Superior temporal gyrus (tissue), 1 donor: Measurements from ENCODE around the gene BLVRB.

ENCODE experiments used
- DNase-seq: peaks from one replicate; pipeline ENCODE4 v3.0.0-alpha.2; 2016; ENCODE audit errors: extremely low spot score

BLVRB gene

DNA sequence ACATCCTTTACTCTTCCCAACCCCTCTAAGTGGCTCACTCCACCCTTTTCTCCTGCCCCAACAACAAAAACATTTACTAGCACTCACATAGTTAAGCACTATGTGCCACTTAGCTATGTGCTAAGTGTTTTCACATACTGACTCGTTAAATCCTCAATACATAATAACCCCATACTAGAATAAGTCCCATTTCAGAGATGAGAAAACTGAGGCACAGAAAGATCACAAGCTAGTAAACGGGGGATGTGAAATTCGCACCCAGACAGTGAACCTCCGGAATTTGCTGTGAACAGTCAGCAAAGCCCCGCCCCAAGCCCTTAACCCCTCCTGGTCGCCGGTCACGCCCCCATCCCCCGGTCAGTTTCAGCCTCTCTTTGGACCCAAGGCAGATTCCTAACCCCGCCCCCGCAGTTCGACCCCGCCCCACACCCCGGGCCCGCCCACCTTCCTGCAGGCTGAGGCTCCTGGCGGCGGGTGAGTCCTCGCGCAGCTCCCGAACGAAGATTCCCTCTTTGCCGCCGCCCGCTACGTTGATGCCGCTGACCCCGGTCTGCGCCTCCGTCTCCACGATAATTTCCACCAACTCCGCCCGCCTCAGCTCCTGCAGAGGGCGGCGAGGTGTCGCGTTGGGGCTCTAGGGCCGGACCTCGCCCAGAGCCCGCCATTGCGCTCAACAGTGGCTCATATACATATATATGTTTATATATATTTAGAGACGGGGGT, 62.1 kb downstream of the BLVRB start:
- no peak for DNase-seq

DNA sequence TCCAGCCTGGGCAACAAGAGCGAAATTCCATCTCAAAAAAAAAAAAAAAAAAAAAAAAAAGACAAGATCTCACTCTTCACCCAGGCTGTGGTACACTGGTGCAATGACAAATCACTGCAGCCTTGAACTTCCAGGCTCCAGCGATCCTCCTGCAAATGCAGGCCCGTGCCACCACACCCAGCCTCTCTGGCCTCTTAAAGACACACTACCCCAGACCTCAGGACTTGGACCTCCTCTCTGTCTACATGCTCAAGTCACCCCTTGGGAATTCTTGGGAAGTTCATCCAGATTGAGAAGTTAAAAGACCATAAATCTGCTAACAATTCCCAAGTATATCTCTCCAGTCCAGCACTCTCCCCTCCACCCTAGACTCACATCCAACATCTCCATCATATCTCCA, 65.0 kb downstream of the BLVRB start:
- DNase-seq: no peak

DNA sequence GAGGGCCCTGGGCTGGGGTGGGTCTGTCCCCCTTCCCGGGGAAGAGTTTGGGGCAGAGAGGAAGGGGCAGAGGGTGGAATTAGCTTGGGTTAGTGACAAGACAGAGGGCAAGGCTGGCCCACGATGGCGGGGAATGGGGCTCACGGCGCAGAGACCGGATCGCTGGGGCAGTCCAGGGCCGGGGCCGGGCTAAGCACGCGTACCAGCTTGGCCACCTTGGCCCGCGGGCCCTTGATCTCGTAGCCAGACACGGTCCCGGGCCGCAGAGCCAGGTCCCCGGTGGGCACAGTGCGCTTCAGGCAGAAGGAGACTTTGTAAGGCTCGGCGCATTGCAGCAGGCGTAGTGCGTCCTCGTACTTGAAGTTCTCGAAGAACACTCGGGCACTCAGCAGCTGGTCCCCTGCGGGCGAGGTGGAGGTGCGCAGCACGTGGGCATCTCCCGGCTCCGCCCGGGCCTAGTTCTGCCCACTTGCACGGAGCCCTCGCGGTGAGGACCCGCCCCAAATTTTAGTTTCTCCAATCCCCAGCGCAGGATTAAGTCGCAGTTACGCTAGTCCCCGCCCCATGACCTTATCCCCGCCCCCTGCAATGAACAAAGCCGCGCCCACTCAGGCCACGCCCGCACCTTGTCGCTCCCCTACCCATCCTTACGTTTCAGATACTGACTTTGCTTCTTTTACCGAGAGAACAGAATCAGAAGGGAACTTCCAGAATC, 67.0 kb downstream of the BLVRB start:
- no peak for DNase-seq
